Stimulated activated CD8-positive, alpha-beta memory T cell treated with anti-CD3 and anti-CD28 coated beads, Interleukin-12 subunit alpha, Interleukin-12 subunit beta, amount 100 ng/mL, for 24 hours (primary cell): ENCODE data around the gene GPR160.
"Not testable (repeated sequence)": the region's sequence is repeated elsewhere in the genome, so short reads cannot be mapped to it uniquely, and the experiment has no call there.

Experiments used
- DNase-seq: peaks from one replicate; pipeline ENCODE4 v3.0.0-alpha.2; 2020; ENCODE audit errors: extremely low read depth

Gene GPR160

GRCh38 chr3:170111147-170111771 lies 73.5 kb downstream of the GPR160 start:
- no peak for DNase-seq

- not testable (repeated sequence) for DNase-seq
Measured at GRCh38 chr3:170114165-170114564, 76.4 kb downstream of the GPR160 start.

- DNase-seq = no peak
Measured at GRCh38 chr3:170117134-170117533, 79.3 kb downstream of the GPR160 start.

- no peak for DNase-seq
Measured at GRCh38 chr3:170128259-170128976, 90.6 kb downstream of the GPR160 start.

- DNase-seq = no peak
Measured at GRCh38 chr3:170128977-170129431, 91.2 kb downstream of the GPR160 start.

- DNase-seq = no peak
Measured at GRCh38 chr3:170130532-170130931, 92.7 kb downstream of the GPR160 start.

GRCh38 chr3:170132335-170132734 lies 94.5 kb downstream of the GPR160 start:
- no peak for DNase-seq
